Measurements from ENCODE around the gene COL25A1. TPM values are rescaled to one million over a fixed set of nuclear protein-coding genes. Genes with fewer than 3 reads are reported as not detected.

COL25A1 gene
- total RNA-seq, 1 experiment from 2014 or later, result 8.8 TPM

GRCh38 chr4:108762559-108763225 is 539.8 kb downstream of the COL25A1 start, which contains the start of gene ETNPPL:
Gene ETNPPL (minus strand): TSS chr4:108763053. CDS start chr4:108762898, 155 bp downstream.
- ChIA-PET POLR2A (ENCODE audit: low non-redundant PET) (no interaction called here), CTCF (no interaction called here)
- BruUV-seq (replicated peaks), result no TSS peak
- no peak for TF ChIP-seq CTCF (conservative IDR thresholded peaks at IDR 0.05; ENCODE audit: low read depth, low read length)
- no peak for TF ChIP-seq EZH2 (IDR thresholded peaks at IDR 0.05; ENCODE audit: borderline replicate concordance, low read depth, low read length, poor library complexity, severe bottlenecking)
- Histone ChIP-seq H3K27me3 (replicated peaks; ENCODE audit: insufficient read depth, low read depth, low read length, poor library complexity) (peaks cover 5% of the 10 kb centered on the region), H3K9me3 (ENCODE audit: low read depth, low read length, poor library complexity, severe bottlenecking) (no peaks in the 10 kb centered on the region), H3K4me1 (ENCODE audit: insufficient read depth, low read length, poor library complexity, severe bottlenecking) (peaks cover 4% of the 10 kb centered on the region), H3K27ac (ENCODE audit: low read depth, low read length, poor library complexity, severe bottlenecking) (no peak within 1 kb of the TSS), H3K36me3 (ENCODE audit: insufficient read depth, low read length, poor library complexity, severe bottlenecking) (no peaks in the 10 kb centered on the region), H3K4me3 (ENCODE audit: low read depth, low read length, poor library complexity, severe bottlenecking) (peak within 1 kb of the TSS; percentile 58)
- intact Hi-C loops (cut with micrococcal nuclease; ENCODE audit: unreplicated experiment), result no loop called here
- DNase-seq (ENCODE audit: low spot score), result peak; percentile 59

Other genes with a start within 250 kb of the COL25A1 start
- 39.3 and 39.6 TPM in 2 replicates for gene SEC24B, start 131.2 kb upstream of the COL25A1 start, total RNA-seq (2021)